Peyer's patch (tissue), 4 donors: ENCODE measurements around the gene DNAH8. TPM values are rescaled to one million over a fixed set of nuclear protein-coding genes. Genes with fewer than 3 reads are reported as not detected.
"Not testable (repeated sequence)": the region's sequence is repeated elsewhere in the genome, so short reads cannot be mapped to it uniquely, and the experiment has no call there.

Source experiments
- DNase-seq, 3 donors: peaks; one replicate each; pipeline ENCODE4 v3.0.0-alpha.2; 2017 to 2019
- H3K27ac ChIP-seq, 4 donors: fragments of 200-600 bp; sonication (generic); one replicate each; pipeline ENCODE4 v1.5.1; 2016 to 2019
- H3K27me3 ChIP-seq, 2 donors: fragments of 200-600 bp; sonication (generic); one replicate each; pipeline ENCODE4 v1.5.1; 2019
- H3K36me3 ChIP-seq, 3 donors: fragments of 200-600 bp; sonication (generic); one replicate each; pipeline ENCODE4 v1.5.1; 2016 to 2019
- H3K4me1 ChIP-seq, 4 donors: fragments of 200-600 bp; sonication (generic); one replicate each; pipeline ENCODE4 v1.5.1; 2016 to 2019
- H3K4me3 ChIP-seq, 4 donors: fragments of 200-600 bp; sonication (generic); 1 replicate in 3 of 4; 2 replicates in 1 of 4; pipeline ENCODE4 v1.5.1; 2016 to 2019; ENCODE audit warnings: mild to moderate bottlenecking in 1 of 4
- H3K9me3 ChIP-seq, 4 donors: fragments of 200-600 bp; sonication (generic); one replicate each; pipeline ENCODE4 v1.5.1; 2016 to 2019; ENCODE audit warnings: mild to moderate bottlenecking in 1 of 4
- POLR2A ChIP-seq, 2 donors: fragments of 450-650 bp; IDR thresholded peaks; one replicate each; pipeline ENCODE4 v1.5.1; 2017; ENCODE audit warnings: antibody characterized with exemption in 2 of 2, mild to moderate bottlenecking in 2 of 2, moderate library complexity in 2 of 2
- total RNA-seq, 4 donors: library from RNA; depleted of rRNA; stranded (reverse); fragments of >200 nt; gene quantifications; one replicate each; pipeline ENCODE4 v1.1.0, GENCODE V29; 2016
- TF ChIP-seq, protein P1 (sequence below), 6 experiments: fragments of 450-650 bp in 4 of 6; fragments of 200-600 bp in 2 of 6; sonication (generic) in 1 of 6; IDR thresholded peaks; one replicate each; pipeline ENCODE4 v1.5.1; 2017 to 2019; ENCODE audit warnings: antibody characterized with exemption in 6 of 6, mild to moderate bottlenecking in 3 of 6, moderate library complexity in 1 of 6

The DNAH8 gene
- total RNA-seq, 4 donors from 2014 or later = 0.83 TPM; not detected in 3

DNA sequence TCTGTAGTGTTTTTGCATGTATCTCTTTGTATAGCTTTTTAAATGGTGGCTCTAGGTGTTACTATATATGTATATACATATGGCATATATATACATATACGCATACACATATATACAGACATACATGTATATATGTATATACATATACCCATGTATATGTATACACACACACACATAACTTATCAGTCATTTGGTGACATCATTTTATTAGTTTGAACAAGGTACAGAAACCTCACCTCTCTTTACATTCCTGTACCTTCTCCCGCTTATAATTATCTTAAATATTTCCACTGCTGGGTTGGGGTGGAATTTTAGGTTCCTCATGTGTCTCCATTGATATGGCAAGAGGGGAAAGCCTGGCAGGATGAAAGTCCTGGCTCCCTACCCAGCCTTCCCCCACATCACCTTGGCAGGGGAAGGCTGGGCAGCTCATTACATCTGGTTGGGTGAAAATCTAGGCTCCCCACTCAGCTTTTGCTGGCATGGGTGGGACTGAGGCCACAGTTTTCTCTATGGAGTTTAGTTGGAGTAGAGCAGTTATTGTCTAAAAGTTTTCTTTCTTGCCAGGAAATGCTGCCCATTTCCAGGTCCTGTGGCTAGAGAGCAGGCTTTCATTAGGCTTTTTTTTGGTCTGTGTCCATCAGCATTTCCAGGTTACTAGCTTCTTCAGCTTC, 19.7 kb upstream of the DNAH8 start:
- TF ChIP-seq, protein P1, sequence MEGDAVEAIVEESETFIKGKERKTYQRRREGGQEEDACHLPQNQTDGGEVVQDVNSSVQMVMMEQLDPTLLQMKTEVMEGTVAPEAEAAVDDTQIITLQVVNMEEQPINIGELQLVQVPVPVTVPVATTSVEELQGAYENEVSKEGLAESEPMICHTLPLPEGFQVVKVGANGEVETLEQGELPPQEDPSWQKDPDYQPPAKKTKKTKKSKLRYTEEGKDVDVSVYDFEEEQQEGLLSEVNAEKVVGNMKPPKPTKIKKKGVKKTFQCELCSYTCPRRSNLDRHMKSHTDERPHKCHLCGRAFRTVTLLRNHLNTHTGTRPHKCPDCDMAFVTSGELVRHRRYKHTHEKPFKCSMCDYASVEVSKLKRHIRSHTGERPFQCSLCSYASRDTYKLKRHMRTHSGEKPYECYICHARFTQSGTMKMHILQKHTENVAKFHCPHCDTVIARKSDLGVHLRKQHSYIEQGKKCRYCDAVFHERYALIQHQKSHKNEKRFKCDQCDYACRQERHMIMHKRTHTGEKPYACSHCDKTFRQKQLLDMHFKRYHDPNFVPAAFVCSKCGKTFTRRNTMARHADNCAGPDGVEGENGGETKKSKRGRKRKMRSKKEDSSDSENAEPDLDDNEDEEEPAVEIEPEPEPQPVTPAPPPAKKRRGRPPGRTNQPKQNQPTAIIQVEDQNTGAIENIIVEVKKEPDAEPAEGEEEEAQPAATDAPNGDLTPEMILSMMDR (IDR thresholded peaks at IDR 0.05) = no peak
- no peak for TF ChIP-seq POLR2A (IDR thresholded peaks at IDR 0.05)
- Histone ChIP-seq H3K4me3 (no peak overlapping the region), H3K27ac (no peak overlapping the region), H3K36me3 (no peaks in the 10 kb centered on the region), H3K4me1 (peaks cover 0 to 5% (median 3%) of the 10 kb centered on the region in 4 donors), H3K27me3 (no peaks in the 10 kb centered on the region), H3K9me3 (no peaks in the 10 kb centered on the region)
- no peak for DNase-seq

DNA sequence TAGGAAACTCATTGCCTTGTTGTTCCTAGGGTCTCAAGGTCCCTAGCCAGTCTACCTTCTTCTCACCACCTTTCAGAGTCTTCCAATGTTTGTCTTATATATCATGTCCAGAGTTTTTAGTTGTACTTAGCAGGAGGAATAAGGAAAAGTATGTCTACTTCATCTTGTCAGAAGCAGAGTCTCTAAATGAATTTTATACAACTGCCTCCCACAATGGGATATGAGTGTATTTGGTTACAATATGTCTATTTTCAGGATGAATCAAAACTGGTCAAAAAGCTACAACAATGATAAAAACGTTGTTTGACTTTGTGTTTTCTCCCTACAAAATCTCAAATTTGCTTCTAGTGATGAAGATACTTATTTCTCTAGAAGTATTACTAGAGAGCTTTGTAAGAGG, 19.2 kb upstream of the DNAH8 start:
- TF ChIP-seq, protein P1 (IDR thresholded peaks at IDR 0.05) = no peak
- no peak for TF ChIP-seq POLR2A (IDR thresholded peaks at IDR 0.05)
- no peaks in the 10 kb centered on the region for H3K36me3 ChIP-seq
- H3K27ac ChIP-seq = no peak overlapping the region
- no peaks in the 10 kb centered on the region for H3K9me3 ChIP-seq
- no peak overlapping the region for H3K4me3 ChIP-seq
- no peaks in the 10 kb centered on the region for H3K27me3 ChIP-seq
- no peak for DNase-seq
- H3K4me1 ChIP-seq = peaks cover 0 to 5% (median 3%) of the 10 kb centered on the region in 4 donors

DNA sequence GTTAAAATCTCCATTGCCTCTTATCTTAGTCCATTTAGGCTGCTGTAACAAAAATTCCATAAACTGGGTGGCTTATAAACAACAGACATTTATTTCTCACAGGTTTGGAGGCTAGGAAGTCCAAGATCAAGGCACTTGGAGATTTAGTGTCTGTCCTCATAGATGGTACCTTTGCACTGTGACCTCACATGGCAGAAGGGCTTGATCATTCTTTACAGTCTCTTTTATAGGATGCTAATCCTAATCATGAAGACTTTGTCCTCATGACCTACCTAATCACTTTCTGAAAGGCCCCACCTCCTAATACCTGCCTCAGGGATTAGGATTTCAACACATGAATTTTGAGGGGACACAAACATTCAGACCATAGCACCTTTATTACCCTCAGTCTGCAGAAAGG, 18.8 kb upstream of the DNAH8 start:
- no peak for DNase-seq
- H3K27me3 ChIP-seq = no peaks in the 10 kb centered on the region

DNA sequence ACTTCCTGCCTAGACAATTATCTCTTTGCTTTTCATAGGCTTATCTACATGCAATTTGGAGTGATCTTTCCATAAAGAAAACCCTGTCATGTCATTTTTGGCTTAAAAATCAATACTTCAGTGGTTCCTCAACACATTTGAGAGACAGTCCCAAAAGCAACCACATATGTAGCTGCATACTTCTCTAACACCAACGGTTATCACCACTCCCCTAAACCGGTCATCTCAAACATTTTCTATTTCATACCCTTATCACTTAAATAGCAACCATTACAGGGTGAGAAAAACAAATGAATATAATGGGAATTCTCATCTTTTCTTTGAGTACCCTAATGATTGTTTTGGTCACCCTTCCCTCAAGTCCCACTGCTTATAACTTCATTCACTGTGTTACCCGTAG, 17.3 kb upstream of the DNAH8 start:
- H3K27ac ChIP-seq = no peak overlapping the region
- no peak for DNase-seq

More for the DNA sequence above, 18.8 kb upstream of the DNAH8 start:
- no peak overlapping the region for H3K27ac ChIP-seq
- H3K4me3 ChIP-seq = no peak overlapping the region
- peaks cover 0 to 5% (median 3%) of the 10 kb centered on the region in 4 donors for H3K4me1 ChIP-seq
- TF ChIP-seq POLR2A (IDR thresholded peaks at IDR 0.05) = no peak
- no peaks in the 10 kb centered on the region for H3K9me3 ChIP-seq
- H3K36me3 ChIP-seq = no peaks in the 10 kb centered on the region

DNA sequence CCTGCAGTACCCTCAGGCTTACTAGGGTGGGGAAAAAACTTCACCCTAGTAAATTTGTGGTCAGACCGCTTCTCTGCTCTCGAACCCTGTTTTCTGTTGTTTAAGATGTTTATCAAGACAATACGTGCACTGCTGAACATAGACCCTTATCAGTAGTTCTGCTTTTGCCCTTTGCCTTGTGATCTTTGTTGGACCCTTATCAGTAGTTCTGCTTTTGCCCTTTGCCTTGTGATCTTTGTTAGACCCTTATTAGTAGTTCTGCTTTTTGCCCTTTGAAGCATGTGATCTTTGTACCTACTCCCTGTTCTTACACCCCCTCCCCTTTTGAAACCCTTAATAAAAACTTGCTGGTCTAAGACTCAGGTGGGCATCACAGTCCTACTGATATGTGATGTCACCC, 15.4 kb upstream of the DNAH8 start:
- H3K27me3 ChIP-seq, H3K4me3 ChIP-seq, DNase-seq: not testable (repeated sequence)

More for the DNA sequence above, 17.3 kb upstream of the DNAH8 start:
- Histone ChIP-seq H3K9me3 (no peaks in the 10 kb centered on the region), H3K4me3 (no peak overlapping the region), H3K36me3 (no peaks in the 10 kb centered on the region), H3K4me1 (peaks cover 0 to 10% (median 5%) of the 10 kb centered on the region in 4 donors), H3K27me3 (no peaks in the 10 kb centered on the region)
- TF ChIP-seq, protein P1 (IDR thresholded peaks at IDR 0.05) = no peak
- no peak for TF ChIP-seq POLR2A (IDR thresholded peaks at IDR 0.05)

DNA sequence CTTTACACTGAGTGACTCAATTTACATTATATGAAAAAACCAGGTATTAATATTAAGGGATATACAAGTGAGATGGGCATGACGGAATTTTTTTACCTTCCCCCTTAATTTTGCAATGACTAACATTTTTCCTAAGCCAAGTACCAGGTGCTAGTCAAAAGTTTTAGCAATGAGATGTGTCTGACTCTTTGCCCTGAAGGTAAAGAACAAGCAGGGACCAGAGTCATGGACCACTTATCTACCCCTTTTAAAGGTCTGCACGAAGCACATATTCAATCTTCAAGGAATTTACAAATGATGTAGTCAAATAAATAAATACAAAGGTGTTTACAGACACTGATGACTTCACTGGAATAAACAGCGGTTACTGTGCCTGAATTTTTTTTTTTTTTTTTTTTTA, 13.6 kb upstream of the DNAH8 start:
- H3K36me3 ChIP-seq = no peaks in the 10 kb centered on the region
- H3K4me1 ChIP-seq = peaks cover 0 to 5% (median 2%) of the 10 kb centered on the region in 4 donors
- H3K9me3 ChIP-seq = no peaks in the 10 kb centered on the region
- H3K4me3 ChIP-seq = peak overlapping the region in 1 of 4 donors; percentile 68
- H3K27me3 ChIP-seq = no peaks in the 10 kb centered on the region
- TF ChIP-seq POLR2A (IDR thresholded peaks at IDR 0.05) = no peak
- TF ChIP-seq, protein P1 (IDR thresholded peaks at IDR 0.05) = no peak
- no peak for DNase-seq
- H3K27ac ChIP-seq = no peak overlapping the region

More for the DNA sequence above, 15.4 kb upstream of the DNAH8 start:
- H3K27ac ChIP-seq, H3K36me3 ChIP-seq, H3K4me1 ChIP-seq, H3K9me3 ChIP-seq: not testable (repeated sequence)
